Erythroblast (primary cell): ENCODE data around the gene ANKRD31.

Experiments used
- GATA1 ChIP-seq: IDR thresholded peaks from 2 replicates; pipeline ENCODE4 v1.6.1; 2011; ENCODE audit warnings: low read depth, mild to moderate bottlenecking, control low read depth, low read length, moderate library complexity
- POLR2A ChIP-seq: IDR thresholded peaks from 2 replicates; pipeline ENCODE4 v1.6.1; 2011; ENCODE audit warnings: mild to moderate bottlenecking, low read length

DNA sequence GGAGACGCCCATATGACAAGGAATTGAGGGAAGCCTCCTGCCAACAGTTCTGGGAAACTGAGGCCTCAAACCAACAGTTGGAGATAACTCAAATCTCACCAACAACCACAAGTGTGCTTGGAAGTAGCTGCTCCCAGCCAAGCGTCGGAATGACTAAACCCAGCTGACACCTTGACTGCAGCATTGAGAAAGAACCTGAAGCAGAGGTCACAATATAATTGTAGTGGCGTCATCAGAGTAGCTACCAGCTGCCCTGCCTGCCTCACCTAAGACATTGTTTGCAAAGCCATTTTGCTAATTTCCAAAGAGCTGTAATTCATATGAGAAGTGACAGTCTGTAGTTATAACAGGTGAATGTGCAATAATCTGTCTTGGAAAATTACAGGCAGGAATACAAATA is 40.8 kb upstream of the ANKRD31 start:
- TF ChIP-seq POLR2A (no peak), GATA1 (no peak)
